Natural killer cell (primary cell): ENCODE measurements around the gene TMEM87A. TPM values are rescaled to one million over a fixed set of nuclear protein-coding genes. Genes with fewer than 3 reads are reported as not detected.
"Not testable (repeated sequence)": the region's sequence is repeated elsewhere in the genome, so short reads cannot be mapped to it uniquely, and the experiment has no call there.

Experiments used
- ATAC-seq, 3 donors: fragments of 150-1000 bp in 2 of 3; fragments of 200-7000 bp in 1 of 3; cut with Tn5 transposase; 1 replicate in 1 of 3; 2 replicates in 2 of 3; pipeline ENCODE4 v1.10.0; 2021; ENCODE audit warnings: mild to moderate bottlenecking in 2 of 3, moderate library complexity in 2 of 3
- DNase-seq, 2 donors: peaks; one replicate each; pipeline versions ENCODE4 v3.0.0 to v3.0.0-alpha.2; 2013 to 2021; ENCODE audit warnings: mixed read lengths in 1 of 2
- H3K27ac ChIP-seq: one replicate; pipeline ENCODE4 v1.5.1; 2013; ENCODE audit warnings: mild to moderate bottlenecking, low read length
- H3K27me3 ChIP-seq: one replicate; pipeline ENCODE4 v1.6.1; 2013; ENCODE audit warnings: low read length; ENCODE audit not compliant: control insufficient read depth, insufficient read depth
- H3K36me3 ChIP-seq: one replicate; pipeline ENCODE4 v1.6.1; 2013; ENCODE audit warnings: low read length; ENCODE audit not compliant: control insufficient read depth, insufficient read depth
- H3K4me1 ChIP-seq: one replicate; pipeline ENCODE4 v1.6.1; 2013; ENCODE audit warnings: low read length; ENCODE audit not compliant: control insufficient read depth, insufficient read depth
- H3K4me3 ChIP-seq: one replicate; pipeline ENCODE4 v1.5.1; 2013; ENCODE audit warnings: low read length
- H3K9me3 ChIP-seq: one replicate; pipeline ENCODE4 v1.6.1; 2013; ENCODE audit warnings: low read length; ENCODE audit not compliant: control insufficient read depth, insufficient read depth
- H3K27ac Mint-ChIP-seq, 2 donors: one replicate each; pipeline ENCODE4 v1.8.0; 2022; ENCODE audit warnings: mild to moderate bottlenecking in 2 of 2, mixed read lengths in 2 of 2, moderate library complexity in 1 of 2
- H3K27me3 Mint-ChIP-seq, 2 donors: one replicate each; pipeline ENCODE4 v1.8.0; 2022; ENCODE audit warnings: low read depth in 2 of 2, mixed read lengths in 2 of 2
- H3K36me3 Mint-ChIP-seq: one replicate; pipeline ENCODE4 v1.8.0; 2022; ENCODE audit warnings: mixed read lengths
- H3K4me1 Mint-ChIP-seq, 2 donors: one replicate each; pipeline ENCODE4 v1.8.0; 2022; ENCODE audit warnings: mixed read lengths in 2 of 2
- H3K4me3 Mint-ChIP-seq: one replicate; pipeline ENCODE4 v1.8.0; 2022; ENCODE audit warnings: mild to moderate bottlenecking, moderate library complexity, mixed read lengths
- H3K9me3 Mint-ChIP-seq, 2 donors: one replicate each; pipeline ENCODE4 v1.8.0; 2022; ENCODE audit warnings: mixed read lengths in 2 of 2
- CTCF ChIP-seq: fragments of 200-600 bp; IDR thresholded peaks from one replicate; pipeline ENCODE4 v1.8.0; 2022; ENCODE audit warnings: antibody characterized with exemption
- WGBS: methylation state at CpG from one replicate; pipeline ENCODE4 v1.1.7; 2013; ENCODE audit warnings: missing lambda C conversion rate; ENCODE audit not compliant: insufficient coverage; 5-methylcytosine and 5-hydroxymethylcytosine counted together
- intact Hi-C: fragments of 100-400 bp; cut with micrococcal nuclease; formaldehyde crosslinking; loops from one replicate; pipeline ENCODE4 v1.14.2; 2022
- total RNA-seq, 4 donors: library from RNA; stranded (reverse); fragments of 120-200 nt in 1 of 4; gene quantifications; one replicate each; pipeline versions ENCODE4 v1.2.3 to v1.2.4, GENCODE V29; 2013 to 2022

TMEM87A gene
- total RNA-seq, 3 donors from 2014 or later (not counting 1 experiment from before 2014, with no cell fraction given) = 70.8 to 76.4 (median 73.7) TPM

DNA sequence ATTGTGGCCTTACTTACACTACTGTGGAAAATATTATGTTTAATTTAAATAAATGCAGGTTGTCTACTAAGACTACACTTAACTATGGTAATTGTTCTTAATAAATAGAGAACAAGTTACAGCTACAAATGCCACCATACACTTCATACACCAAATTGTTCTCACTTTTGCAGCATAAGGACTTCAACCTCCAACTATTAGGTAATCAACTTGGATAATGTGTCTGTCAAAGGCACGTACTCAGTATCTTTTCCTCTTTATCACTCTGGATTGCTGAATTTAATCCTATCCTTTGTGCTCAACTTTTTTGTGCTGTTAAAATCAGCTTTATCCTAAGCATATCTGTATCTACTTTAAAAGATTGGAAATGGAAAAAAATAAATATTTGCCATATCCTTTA is 41.6 kb upstream of the TMEM87A start:
- Mint-ChIP-seq H3K4me3 (no peak overlapping the region), H3K27ac (no peak overlapping the region), H3K9me3 (no peaks in the 10 kb centered on the region), H3K4me1 (no peaks in the 10 kb centered on the region), H3K36me3 (peaks cover 12% of the 10 kb centered on the region), H3K27me3 (no peaks in the 10 kb centered on the region)
- no peaks in the 10 kb centered on the region for H3K4me1 ChIP-seq
- intact Hi-C loops = no loop called here
- H3K4me3 ChIP-seq = no peak overlapping the region
- DNase-seq (no peak), ATAC-seq (no peak)
- peaks cover 14% of the 10 kb centered on the region for H3K36me3 ChIP-seq
- 100% methylated on average over 1 of the region's 1 CpG for WGBS
- no peaks in the 10 kb centered on the region for H3K27me3 ChIP-seq
- H3K9me3 ChIP-seq = no peaks in the 10 kb centered on the region
- no peak for TF ChIP-seq CTCF
- no peak overlapping the region for H3K27ac ChIP-seq

GRCh38 chr15:42313463-42313862 is 40.2 kb upstream of the TMEM87A start:
- peaks cover 17% of the 10 kb centered on the region for H3K36me3 ChIP-seq
- Mint-ChIP-seq H3K27me3 (no peaks in the 10 kb centered on the region), H3K4me1 (no peaks in the 10 kb centered on the region), H3K9me3 (no peaks in the 10 kb centered on the region), H3K36me3 (peaks cover 12% of the 10 kb centered on the region), H3K4me3 (no peak overlapping the region), H3K27ac (no peak overlapping the region)
- no peak overlapping the region for H3K27ac ChIP-seq
- H3K27me3 ChIP-seq = no peaks in the 10 kb centered on the region
- DNase-seq (no peak), ATAC-seq (no peak)
- no peak for TF ChIP-seq CTCF
- intact Hi-C loops = no loop called here
- no peaks in the 10 kb centered on the region for H3K9me3 ChIP-seq
- WGBS = 57% methylated on average over 3 of the region's 3 CpGs
- no peak overlapping the region for H3K4me3 ChIP-seq
- H3K4me1 ChIP-seq = no peaks in the 10 kb centered on the region

- WGBS = no CpG with 5 or more reads among the region's 1 CpG
- H3K36me3 ChIP-seq = peaks cover 12% of the 10 kb centered on the region
- no peak for DNase-seq
- no peaks in the 10 kb centered on the region for H3K4me1 ChIP-seq
- H3K4me3 Mint-ChIP-seq = no peak overlapping the region
- no peak overlapping the region for H3K27ac Mint-ChIP-seq
- no peak for ATAC-seq
- no peak for TF ChIP-seq CTCF
- intact Hi-C loops = no loop called here
- H3K4me1 Mint-ChIP-seq = no peaks in the 10 kb centered on the region
- peaks cover 19% of the 10 kb centered on the region for H3K36me3 Mint-ChIP-seq
- H3K4me3 ChIP-seq = no peak overlapping the region
- no peak overlapping the region for H3K27ac ChIP-seq
- H3K27me3 ChIP-seq = no peaks in the 10 kb centered on the region
- H3K9me3 Mint-ChIP-seq = no peaks in the 10 kb centered on the region
- H3K27me3 Mint-ChIP-seq = no peaks in the 10 kb centered on the region
- H3K9me3 ChIP-seq = no peaks in the 10 kb centered on the region
Measured at GRCh38 chr15:42306681-42307080, 33.4 kb upstream of the TMEM87A start.

DNA sequence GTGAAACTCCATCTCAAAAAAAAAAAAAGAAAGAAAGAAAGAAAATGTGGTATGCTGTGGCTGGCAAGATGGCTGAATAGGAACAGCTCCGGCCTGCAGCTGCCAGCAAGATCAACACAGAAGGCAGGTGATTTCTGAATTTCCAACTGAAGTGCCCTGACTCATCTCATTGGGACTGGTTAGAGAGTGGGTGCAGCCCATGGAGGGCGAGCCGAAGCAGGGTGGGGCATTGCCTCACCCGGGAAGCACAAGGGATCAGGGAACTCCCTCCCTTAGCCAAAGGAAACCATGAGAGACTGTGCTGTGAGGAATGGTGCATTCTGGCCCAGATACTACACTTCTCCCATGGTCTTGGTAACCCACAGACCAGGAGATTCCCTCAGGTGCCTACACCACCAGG is 27.8 kb upstream of the TMEM87A start:
- ATAC-seq, H3K4me1 ChIP-seq, H3K27me3 ChIP-seq, DNase-seq, H3K4me1 Mint-ChIP-seq, intact Hi-C loops, H3K36me3 ChIP-seq, H3K27me3 Mint-ChIP-seq, H3K9me3 Mint-ChIP-seq, H3K4me3 Mint-ChIP-seq, H3K27ac Mint-ChIP-seq, H3K9me3 ChIP-seq, H3K27ac ChIP-seq, H3K4me3 ChIP-seq: not testable (repeated sequence)
- H3K36me3 Mint-ChIP-seq = peaks cover 20% of the 10 kb centered on the region
- 100% methylated on average over 3 of the region's 4 CpGs for WGBS
